NCI-H2029 (cell line): Measurements from ENCODE around the gene ZNF587.
"Not testable (repeated sequence)": the region's sequence is repeated elsewhere in the genome, so short reads cannot be mapped to it uniquely, and the experiment has no call there.

ENCODE experiments used
- DNase-seq: peaks from one replicate; lab custom pipeline; 2025; lab: John Stamatoyannopoulos, UW

ZNF587 gene

DNA sequence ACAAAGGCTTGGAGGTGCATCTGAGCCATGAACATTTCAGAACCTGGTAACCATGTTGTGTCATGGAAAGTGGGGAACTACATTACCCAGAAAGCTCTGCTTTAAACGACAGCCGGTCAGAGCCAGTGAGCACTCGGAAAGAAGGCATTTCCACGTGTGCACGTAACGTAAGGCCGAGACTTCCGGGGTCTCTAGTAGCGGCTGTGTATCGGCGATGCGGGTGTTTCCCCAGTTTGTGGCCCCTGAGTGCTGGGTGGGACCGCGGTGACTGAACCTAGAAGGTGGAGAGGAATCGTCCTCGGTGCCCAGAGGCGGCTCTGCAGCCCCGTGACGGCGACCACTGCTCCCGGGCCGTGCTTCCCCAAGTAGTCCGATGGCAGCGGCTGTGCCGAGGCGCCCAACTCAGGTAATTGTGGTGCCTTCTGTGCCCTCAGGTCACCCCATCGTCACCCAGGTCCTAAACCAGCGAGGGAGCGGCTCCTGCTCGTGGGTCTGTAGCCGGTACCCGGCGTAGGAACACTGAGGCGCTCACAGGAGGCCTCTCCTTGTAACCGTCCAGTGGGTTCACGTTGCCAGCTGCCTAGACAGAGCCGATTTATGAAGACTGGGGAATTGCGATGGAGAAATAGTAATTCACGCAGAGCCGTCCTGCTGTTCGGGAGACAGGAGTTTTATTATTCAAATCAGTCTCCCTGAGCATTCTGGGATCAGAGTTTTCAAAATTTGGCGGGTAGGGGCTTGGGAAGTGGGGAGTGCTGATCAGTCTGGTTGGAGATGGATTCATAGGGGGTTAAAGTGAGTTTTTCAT is at the start of gene ZNF587:
Gene ZNF587 (plus strand): TSS at position 194 of the 808 bp plus-strand sequence. CDS start 180 bp downstream, at position 374.
- DNase-seq = peak; percentile 81

DNA sequence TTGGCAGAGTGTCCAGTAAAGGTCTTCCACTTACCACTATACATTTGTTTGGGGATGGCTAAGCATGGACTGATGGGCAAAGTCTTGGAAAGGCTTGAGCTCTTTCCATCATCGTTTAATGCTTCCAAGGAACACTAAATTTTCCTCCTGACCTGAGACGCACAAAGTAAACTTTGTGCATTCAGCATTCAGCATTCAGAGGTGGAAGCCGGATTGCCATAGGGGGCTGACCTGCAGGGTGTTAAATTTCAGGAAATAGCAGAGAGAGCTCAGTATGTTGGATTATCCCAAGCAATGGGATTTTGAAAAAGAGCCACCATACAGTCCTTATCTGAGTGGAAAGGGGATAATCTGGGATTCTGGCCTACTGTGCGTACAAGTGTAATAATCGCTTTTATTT is 49.0 kb upstream of the ZNF587 start:
- DNase-seq = no peak

- DNase-seq = no peak
Measured at GRCh38 chr19:57802269-57802668, 47.4 kb upstream of the ZNF587 start.

DNA sequence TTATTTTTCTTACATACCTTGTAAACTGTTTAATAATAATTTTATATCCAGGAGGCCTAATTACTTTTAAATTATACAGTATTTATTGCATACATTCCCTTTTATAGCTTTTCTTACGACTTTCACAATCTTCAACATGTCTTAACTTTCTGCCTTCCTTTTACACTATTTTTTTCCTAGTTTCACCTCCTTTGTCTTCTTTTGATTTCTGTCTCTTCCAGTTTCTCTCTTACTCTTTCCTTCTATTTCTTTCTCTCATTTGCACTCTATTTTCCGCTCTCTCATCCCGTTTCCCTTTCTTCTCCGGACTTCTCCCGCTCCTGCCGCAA is 46.4 kb upstream of the ZNF587 start:
- no peak for DNase-seq

GRCh38 chr19:57803594-57804325 is 45.9 kb upstream of the ZNF587 start:
- peak; percentile 50 for DNase-seq

GRCh38 chr19:57807541-57807940 is 42.1 kb upstream of the ZNF587 start:
- DNase-seq = no peak

DNA sequence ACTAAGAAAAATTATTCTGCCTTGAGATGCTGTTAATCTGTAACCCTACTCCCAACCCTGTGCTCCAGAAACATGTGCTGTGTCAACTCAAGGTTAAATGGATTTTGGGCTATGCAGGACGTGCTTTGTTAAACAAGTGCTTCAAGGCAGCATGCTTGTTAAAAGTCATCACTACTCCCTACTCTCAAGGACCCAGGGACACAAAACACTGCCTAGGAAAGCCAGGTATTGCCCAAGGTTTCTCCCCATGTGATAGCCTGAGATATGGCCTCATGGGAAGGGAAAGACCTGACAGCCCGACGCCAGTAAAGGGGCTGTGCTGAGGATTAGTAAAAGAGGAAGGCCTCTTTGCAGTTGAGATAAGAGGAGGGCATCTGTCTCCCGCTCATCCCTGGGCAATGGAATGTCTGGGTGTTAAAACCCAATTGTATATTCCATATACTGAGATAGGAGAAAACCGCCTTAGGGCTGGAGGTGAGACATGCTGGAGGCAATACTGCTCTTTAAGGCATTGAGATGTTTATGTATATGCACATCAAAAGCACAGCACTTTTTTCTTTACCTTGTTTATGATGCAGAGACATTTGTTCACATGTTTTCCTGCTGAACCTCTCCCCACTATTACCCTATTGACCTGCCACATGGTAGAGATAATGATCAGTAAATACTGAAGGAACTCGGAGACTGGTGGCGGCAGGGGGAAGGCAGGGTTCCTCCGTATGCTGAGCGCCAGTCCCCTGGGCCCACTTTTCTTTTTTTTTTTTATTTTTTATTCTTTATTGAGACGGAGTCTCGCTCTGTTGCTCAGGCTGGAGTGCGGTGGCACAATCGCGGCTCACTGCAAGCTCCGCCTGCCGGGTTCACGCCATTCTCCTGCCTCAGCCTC is 39.0 kb upstream of the ZNF587 start:
- not testable (repeated sequence) for DNase-seq

DNA sequence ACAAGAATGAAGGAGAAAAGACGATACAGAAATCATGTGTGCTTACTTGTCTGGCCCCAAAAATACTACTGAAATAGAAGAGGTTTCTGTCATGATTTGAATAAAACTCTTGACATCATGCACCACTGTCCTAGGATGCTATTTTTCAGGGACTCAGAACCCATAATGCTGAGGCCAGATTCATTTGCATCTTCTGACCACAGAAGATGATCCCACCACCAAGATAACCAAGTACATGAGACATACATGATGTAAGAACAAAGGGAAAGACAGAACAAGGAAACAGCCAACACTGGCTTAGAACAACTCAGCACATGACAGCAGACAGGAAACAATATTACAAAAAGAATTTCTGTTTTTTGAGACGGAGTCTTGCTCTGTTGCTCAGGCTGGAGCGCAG is 37.4 kb upstream of the ZNF587 start:
- DNase-seq = no peak

DNA sequence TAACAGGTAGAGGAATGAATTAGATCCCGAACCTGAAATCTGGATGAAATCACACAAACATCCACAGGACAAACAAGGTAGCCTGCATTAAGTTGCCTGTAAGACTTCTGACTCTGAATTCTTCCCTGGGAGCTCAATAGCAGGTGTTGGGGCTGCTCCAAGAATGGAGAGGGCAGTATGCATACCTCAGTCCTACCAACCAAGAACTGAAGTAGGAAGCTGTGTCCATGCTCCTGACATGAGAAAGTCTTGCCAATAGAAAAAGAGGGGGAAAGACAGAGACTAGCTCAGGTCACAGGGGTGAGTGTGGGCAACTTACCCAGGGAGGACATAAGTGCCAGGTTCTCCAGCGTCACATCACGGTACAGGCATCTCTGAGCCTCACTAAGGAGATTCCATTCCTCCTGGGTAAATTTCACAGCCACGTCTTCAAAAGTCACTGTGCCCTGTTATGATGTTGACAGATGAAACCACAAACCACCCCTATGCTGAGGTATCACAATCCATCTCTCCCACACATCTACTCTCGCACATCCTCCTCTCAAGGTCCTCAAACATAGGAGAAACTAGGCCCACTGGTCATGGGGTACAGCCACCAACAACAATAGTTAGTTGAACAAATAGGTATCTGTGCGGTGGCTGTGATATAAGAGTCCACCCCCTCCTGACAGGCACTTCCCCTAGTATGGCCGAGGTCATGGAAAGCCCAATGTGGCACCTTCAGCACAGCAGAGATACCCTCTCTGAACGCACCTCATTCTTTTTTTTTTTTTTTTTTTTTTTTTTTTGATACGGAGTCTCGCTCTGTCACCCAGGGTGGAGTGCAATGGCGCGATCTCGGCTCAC is 36.5 kb upstream of the ZNF587 start:
- not testable (repeated sequence) for DNase-seq

- DNase-seq = no peak
Measured at GRCh38 chr19:57813919-57814504, 35.6 kb upstream of the ZNF587 start.

DNA sequence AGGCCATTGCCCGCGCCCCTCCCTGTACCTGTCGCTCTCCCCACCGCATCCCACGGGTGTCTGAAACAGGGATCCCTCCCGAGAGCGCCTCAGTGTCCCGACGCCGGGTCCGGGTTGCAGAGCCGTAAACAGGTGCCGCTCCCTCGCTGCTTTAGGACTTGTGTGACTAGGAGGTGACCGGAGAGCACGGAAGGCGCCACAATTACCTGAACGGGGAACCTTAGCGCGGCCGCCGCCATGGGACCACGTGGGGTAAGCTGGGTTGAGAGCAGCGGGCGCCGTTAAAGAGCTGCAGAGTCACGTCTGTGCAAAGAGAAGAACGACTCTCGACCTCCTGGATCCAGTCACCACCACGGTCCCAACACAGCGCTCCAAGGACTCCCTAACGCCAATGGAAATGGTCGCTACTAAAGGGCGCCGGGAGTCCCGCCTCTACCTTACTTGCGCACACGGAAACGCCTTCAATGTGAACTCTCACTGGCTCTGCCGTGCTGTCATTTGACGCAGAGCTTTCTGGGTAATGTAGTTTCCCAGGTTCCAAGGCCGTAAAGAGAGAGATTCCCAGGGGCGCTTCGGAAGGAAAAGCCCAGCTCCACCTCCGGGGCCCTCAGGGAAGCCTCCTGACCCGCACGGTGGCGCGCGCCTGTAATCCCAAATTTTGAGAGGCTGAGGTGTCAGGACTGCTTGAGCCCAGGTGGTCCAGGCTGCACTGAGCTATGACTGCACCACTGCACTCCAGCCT is 35.0 kb upstream of the ZNF587 start, which contains the start of gene ZNF552:
Gene ZNF552 (minus strand): TSS at position 409 of the 742 bp plus-strand sequence. CDS start 170 bp downstream, at position 239.
- peak; percentile 94 for DNase-seq

- DNase-seq = no peak
Measured at GRCh38 chr19:57815247-57816075, 34.2 kb upstream of the ZNF587 start.

- DNase-seq = no peak
Measured at GRCh38 chr19:57816652-57817051, 33.0 kb upstream of the ZNF587 start.

DNA sequence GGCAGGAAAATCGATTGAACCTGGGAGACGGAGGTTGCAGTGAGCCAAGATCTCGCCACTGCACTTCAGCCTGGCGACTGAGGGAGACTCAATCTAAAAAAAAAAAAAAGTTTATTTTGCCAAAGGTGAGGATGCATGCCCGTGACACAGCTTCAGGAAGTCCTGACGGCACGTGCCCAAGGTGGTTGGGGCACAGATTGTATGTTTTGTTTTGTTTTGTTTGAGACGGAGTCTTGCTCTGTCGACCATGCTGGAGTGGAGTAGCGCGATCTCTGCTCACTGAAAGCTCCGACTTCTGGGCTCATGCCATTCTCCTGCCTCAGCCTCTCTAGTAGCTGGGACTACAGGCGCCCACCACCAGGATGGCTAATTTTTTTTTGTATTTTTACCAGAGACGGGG is 31.7 kb upstream of the ZNF587 start:
- no peak for DNase-seq

GRCh38 chr19:57818378-57818777 is 31.3 kb upstream of the ZNF587 start:
- DNase-seq = no peak

DNA sequence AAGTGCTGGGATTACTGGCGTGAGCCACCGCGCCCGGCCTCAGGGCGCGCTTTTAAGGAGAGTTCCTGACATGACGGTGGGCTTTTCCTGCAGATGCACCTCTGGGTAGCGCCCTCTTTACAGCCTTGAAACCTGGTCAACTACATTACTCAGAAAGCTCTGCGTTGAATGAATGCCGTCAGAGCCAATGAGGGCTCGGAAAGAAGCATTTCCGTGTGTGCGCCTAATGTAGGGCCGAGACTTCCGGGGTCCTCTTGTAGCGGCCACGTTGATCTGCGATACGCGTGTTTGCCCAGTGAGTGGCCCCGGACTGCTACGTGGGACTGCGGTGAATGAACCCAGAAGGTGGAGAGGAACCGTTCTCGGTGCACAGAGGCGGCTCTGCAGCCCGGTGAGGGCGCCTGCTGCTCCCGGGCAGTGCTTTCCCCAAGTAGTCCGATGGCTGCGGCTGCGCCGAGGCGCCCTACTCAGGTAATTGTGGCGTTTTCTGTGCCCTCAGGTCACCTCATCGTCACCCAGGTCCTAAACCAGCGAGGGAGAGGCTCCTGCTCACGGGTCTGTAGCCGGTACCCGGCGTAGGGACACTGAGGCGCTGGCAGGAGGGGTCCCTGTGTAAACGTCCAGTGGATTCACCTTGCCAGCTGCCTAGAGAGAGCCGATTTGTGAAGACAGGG is 30.0 kb upstream of the ZNF587 start:
- DNase-seq = peak; percentile 87

DNA sequence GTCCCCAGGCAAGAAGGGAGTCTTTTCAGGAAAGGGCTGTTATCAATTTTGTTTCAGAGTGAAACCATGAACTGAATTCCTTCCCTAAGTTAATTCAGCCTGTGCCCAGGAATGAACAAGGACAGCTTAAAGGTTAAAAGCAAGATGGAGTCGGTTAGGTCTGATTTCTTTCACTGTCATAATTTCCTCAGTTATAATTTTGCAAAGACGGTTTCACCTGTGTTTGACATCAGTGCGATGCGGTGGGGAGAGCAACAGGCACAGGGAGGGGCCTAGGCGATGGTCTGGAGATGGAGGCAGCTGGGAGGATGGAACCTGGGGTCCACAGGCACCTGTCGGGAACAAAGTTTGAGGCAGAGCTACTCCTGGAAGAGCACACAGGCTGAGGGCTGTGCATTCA is 29.1 kb upstream of the ZNF587 start:
- no peak for DNase-seq

DNA sequence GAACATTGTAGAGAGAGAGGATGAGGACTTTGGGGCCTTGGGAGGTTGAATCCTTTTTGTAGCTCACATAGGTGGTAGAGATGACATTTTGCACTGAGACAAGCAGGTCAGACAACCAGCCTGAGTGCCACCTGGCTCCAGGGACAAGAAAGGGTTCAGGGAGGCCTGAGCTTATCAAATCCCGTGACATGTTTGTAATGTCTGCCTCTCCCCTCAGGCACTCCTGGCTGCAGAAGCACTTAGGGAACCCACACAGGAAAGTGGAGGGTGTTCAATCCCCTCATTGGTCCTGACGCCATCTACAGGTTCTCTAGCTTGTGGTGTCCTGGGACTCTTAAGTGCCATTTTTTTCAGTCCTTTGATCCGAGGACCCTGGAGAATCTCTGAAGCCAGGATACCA is 28.6 kb upstream of the ZNF587 start:
- DNase-seq = not testable (repeated sequence)

DNA sequence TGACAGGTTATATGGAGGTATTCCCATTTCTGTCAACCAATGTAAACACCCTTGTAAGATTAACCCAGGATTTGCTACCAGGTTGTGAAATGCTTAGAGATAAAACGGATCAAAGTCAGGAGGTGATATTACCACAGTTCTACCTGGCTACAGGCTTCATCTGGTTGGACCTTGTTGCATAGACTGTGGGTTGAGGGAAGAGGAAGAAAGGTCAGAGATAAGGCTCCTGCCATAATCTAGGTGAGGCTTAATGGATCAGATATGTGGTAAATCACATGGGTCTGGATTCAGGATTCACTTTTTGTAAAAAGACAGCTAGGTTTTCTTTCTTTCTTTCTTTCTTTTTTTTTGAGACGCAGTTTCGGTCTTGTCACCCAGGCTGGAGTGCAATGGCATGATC is 28.2 kb upstream of the ZNF587 start:
- not testable (repeated sequence) for DNase-seq
